Measurements from ENCODE around the gene ZNF236.
"Not testable (repeated sequence)": the region's sequence is repeated elsewhere in the genome, so short reads cannot be mapped to it uniquely, and the experiment has no call there.

ZNF236 gene

DNA sequence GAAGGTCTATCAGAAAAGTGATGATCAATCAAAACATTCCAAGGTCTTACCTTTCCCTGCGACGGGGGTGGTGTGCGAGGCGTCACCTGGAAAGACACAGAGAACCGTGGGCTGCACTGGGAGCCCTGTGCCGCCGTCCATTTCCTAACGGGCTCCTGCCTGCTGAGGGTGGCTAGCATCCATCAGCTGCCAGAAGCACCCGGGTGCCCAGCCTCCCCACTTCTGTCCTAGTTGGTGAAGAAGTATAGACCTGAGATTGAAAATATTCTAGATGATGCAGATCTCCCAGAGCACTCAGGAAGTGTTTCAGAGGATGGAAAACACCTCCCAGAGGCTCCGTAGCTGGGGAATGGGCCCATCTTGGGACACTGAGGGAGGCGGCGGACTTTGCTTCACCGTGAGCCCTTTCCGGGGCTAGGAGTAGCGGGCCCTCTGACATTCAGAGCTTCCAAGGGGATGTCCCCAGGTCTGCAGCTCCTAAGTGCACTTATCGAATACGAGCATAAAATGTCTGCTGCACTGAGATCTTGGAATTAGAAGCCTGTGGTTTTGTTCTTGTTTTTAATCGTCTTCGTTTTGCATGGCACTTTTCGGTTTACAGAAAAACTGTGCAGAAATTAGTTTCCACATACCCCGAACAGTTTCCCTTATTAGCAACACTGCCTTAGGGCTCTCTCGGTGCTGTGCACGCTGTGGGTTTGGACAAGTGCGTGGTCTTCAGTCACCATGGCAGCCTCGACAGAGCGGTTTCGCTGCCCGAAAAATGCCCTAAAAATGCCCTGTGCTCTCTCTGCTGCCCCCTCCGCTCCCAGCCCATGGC is 166.7 kb downstream of the ZNF236 start:
- no peak for DNase-seq (ENCODE audit: low read depth)

DNA sequence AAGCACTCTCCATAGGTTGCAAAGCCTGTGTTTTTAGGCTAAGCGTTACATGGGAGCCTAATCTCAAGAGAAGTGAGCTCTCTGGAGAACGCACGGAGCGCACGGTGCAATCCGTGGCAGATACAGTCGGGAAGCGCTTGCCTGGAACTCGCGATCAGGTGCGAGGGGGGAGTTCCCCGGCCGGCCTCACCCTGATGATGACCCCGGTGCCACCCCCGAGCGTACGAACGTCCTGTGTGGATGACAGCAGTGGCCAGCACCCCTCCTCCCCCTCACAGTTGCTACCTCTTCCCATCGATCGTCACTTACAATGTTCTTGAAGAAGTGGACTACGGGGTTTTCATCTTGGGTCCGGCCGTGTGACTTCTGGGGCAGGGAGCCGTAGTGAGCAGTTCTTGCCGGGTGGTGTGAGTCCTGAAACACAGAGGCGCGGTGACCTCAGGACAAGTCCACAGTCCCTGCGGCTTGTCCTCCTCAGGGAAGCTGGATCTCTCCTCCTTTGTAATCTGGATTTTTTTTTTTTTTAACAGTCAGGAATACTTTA is 167.4 kb downstream of the ZNF236 start:
- no peak for DNase-seq (ENCODE audit: low read depth)

DNA sequence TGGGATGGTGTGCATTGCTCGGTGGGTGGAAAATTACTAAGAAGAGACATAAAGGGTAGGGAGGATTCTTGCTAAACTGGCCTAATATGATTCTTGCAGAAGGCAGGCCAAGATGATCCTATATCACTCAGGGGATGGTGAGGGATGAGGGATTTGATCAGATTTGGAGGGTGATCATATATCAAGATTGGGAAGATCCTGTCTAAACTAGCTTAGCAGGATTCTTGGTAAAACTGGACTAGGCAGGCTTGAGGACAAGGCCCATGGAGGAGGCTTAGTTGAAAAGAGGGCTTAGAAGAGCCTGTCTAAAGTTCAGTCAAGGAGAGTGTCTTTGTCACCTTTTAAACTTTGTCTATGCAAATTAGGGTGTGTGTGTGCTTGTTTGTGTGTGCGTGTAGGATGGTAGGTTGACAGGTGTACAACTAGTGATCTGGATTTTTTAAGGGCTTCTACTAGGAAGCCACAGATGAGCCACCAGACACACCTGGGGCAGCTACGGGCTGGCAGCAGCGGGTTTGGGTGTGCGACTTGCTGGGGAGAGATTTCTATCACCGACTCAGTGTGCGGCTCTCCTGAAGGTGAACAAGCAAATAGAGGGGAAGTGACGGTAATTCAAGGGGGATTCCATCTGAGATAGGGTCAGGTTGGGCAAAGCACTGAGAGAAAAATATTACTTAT is 168.1 kb downstream of the ZNF236 start:
- DNase-seq (ENCODE audit: low read depth), result not testable (repeated sequence)

DNA sequence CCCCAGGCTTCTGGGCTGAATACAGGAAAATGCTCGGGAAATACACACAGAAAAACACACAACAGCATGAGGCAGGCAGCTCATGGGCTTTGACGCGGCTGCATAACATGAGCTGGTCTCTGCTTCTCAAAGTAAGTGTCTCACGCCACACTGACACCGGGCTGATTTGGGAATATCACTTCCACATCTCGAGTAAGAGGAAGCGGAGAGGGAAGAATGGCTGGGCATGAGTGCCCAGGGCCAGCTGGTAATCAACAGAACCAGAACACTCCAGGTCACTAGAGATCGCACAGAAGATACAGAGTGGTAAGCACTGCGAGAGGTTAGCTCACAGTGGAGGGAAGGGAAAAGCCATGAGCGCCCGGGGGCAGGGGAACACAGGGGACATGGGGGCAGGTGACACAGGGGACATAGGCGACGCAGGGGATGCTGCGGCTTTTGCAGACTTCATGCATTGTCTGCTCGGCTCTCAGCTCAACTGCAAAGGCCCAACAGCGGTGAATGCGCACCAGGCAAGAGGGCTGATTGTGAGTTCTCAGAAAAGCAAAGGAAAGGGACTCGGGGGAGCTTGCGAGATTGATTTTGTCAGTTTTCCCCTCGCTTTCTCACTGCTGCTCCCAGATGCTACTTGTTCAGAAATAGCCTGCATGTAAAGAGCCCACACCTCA is 168.8 kb downstream of the ZNF236 start:
- no peak for DNase-seq (ENCODE audit: low read depth)

DNA sequence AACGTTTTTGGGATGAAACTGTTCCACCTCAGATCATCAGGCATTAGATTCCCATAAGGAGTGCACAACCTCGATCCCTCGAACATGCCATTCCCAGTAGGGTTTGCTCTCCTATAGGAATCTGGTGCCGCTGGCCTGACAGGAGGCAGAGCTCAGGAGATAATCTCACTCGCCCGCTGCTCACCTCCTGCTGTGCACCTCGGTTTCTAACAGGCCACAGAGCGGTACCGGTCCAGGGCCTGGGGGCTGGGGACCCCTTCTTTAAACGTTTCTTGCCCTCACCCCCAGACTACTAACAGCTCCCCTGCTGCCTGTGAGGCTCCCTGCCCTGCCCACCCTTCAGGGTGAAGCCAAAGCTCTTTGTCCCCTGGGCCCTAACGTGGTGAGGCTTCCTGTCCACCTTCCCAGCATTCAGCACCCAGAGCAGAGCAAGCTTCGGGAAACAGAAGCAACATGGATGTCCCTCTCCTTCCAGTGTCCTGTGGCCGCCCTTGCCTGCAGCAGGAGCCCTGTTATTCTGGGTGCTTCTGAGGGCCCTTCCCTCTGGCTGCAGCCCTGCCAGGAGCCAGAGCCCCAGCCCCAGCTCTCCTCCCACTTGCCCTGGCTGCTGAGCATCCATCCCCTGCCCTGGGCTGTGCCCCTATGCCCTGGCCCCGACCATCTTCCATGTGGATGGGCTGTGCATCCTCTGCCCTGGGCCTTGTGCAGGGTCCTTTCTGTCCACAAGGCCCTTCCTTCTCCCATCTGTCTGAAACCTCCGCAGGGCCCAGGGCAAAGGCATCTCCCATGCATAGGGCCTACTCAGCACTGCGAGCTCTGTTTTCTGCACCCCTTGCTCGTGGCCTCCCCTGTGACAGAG is 170.1 kb downstream of the ZNF236 start:
- no peak for DNase-seq (ENCODE audit: low read depth)

DNA sequence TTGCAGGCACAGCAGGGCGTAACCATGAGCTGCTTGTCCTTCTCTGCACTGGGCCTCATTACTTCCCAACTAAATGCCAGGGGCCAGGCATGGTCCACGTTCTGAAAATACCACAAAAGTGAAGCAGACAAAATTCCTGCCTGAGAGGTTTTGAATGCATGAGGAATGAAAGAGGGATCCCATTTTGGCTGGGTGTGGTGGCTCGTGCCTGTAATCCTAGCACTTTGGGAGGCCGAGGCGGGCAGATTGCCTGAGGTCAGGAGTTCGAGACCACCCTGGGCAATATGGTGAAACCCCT is 170.7 kb downstream of the ZNF236 start:
- DNase-seq (ENCODE audit: low read depth), result no peak

DNA sequence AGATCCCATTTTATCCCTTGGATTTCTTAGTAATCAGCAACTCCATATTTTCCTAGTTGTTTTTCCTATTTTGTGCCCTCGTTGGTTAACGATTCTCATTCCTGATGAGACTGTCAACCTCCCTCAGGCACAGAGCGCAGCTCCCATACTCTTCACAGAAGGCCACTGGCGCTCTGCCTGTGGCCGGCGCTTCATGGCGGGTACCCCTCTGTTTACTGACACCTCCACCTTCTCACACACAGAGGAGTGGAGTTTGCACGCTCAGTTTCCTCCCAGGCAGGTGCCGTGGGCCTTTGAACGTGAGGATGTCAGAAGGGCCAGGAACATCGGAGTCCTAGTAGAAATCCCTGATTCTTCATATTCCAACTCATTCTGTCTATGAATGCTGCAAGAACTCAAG is 171.2 kb downstream of the ZNF236 start:
- no peak for DNase-seq (ENCODE audit: low read depth)

DNA sequence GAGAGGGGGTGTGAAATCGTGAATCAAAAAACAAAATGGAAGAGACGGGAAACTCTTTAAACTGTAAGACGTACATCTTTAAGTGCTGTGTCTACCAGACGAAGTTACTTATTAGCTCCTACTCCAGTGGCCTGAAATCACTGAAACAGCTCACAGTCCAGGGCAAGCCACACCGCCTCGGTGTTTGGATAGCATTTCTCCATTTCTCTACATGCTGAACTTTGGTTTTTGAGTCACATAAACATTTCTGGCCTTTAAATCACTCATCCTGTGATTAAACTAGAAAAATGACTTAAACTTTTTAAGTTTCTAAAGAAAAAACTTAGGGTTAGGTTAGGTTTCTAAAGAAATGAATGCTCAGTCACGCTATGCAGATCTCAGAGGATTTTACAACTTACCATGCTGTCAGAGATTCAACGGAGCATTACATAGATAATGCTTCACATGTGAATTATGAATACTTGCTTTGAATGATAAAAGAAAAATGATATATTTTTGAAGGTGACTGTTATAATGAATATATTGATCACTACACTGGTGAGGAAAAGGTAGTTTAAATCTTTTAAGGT is 171.8 kb downstream of the ZNF236 start:
- DNase-seq (ENCODE audit: low read depth), result no peak

DNA sequence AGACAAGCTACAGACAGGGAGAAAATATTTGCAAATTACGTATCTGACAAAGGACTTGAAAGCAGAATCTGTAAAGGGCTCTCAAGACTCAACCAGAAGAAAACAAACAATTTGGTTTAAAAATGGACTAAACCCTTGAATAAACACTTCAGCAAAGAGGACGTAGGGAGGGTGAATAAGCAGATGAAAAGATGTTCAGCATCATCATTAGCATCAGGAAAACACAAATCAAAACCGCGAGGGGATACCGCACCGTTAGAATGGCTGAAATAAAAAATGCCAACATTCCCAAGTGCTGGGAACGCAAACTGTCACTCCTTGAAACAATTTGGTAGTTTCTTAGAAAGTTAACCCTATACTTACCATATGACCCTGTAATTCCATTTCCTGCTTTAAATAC is 173.5 kb downstream of the ZNF236 start:
- no peak for DNase-seq (ENCODE audit: low read depth)

DNA sequence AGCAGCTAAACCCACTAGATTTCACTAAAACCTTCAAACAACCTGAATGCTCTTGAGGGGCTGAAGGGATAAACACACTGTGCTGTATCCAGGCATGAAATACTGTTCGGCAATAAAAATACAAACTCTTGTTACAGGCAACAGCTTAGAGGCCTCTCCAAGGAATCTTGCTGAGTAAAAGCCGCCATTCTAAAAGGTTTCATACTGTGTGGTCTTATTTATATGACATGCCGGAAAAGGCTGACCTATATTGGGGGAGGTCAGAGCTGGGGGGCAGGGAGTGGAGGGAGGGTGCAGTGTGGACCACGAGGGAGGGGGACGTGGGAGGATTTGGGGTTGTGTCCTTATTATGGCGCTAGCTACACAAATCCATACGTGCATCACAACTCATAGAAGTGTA is 174.1 kb downstream of the ZNF236 start:
- DNase-seq (ENCODE audit: low read depth), result no peak

DNA sequence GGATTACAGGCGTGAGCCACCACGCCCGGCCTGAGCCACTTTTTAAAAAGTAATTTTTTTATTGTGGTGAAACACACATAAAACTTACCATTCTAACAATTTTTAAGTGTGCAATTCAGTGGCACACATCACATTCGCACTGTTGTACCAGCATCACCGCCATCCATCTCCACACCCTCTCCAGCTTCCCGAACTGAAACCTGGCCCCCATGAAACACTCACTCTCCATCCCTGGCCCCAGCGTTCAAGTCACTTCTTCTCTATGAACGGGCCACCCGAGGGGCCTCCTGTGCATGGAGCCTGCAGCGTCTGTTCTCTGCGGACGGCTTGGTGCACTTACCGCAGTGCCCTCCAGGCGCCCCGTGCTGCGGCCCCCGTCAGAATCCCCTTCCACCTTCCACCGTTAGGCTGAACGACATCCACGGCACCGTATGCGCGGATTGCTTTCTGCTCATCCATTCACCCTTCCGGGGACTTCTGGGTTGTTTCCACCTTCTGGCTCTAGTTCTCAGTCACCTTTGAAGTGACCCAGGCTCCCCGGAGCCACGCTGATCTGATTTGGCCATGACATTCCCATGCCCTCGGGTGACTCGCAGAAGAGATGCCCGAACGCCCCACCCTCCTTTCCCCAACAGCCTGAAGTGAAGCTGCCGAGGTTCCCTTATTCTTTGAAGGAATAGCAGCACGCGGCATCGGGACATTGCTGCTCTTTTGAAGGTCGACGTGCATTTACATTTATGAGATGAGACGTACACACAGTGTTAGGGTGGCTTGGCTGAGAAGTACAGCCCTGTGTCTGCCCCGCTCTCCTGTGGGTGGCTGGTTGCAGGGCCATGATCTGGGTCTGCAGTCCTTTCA is 175.8 kb downstream of the ZNF236 start:
- DNase-seq (ENCODE audit: low read depth), result no peak

DNA sequence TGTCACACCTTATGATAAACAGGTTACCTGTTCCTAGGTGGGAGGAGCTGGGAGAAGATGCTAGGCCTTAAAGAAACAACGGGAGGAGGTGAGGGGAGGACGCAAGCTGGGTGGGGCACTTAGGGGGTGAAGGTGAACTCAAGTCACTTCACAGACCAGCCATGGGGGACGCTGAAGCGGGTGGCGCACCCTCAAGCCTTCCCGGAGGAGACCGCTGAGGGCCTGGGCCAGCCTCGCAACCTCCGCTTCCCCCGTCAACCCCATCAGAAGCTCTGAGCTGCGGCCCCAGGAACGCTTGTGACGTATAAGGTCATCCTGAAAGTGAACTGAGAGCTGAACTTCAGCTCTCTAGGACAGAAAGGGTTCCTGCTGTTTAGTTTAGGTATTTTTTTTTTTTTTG is 176.7 kb downstream of the ZNF236 start:
- no peak for DNase-seq (ENCODE audit: low read depth)

DNA sequence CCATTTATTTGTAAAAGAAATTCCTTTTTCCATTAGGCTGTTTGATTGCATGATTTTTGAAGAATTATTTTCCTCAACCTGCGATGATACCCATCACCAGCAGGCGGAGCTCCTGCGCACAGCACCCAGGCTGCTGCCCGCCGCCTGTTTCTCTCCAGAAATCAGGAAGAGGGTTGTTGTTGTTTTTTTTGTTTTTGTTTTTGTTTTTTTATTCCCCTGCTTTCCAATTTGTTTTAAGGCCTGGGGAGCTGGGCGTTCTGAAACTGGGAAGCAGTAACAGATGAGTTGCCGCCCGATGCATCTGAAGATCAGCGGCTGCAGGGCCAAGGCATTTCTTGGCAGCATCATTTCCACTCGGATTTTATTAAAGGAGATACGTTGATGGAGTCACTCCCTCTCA is 178.2 kb downstream of the ZNF236 start:
- no peak for DNase-seq (ENCODE audit: low read depth)

DNA sequence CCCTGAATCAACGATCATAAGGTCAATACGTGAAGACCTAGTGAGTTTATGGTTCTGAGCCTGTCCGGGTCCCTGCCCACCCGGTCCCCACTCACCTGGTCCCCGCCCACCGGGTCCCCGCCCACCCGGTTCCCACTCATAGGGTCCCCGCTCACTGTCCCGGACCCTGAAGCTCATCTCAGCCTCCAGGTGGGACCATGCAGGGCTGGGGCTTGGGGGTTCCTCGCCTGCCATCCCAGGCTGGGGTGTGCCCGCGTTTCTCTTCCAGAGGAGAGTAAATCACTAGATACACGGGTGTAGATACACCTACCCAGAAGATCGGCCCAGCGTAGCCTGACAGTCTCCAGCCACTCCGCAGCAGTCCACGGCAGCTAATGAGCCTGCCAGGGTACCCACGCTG is 178.7 kb downstream of the ZNF236 start:
- DNase-seq (ENCODE audit: low read depth), result no peak

DNA sequence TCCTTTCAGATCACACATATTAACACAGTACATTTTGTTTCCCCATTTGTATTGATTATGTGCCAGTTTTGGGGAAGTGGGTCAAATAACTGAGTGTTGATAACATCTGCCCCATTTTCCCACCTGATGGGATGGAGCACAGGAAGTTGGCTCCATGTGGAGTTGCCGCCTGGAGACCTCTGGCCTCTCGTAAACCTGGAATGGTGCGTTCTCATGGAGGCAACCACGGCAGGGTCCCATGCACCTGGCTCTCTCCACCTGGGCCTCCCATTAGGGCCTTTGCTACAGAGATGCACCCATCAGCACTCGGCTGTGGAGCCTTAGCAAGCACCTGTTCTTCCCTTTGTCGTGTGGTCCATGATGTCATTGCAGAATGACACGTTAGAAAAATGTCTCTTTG is 179.6 kb downstream of the ZNF236 start:
- no peak for DNase-seq (ENCODE audit: low read depth)

DNA sequence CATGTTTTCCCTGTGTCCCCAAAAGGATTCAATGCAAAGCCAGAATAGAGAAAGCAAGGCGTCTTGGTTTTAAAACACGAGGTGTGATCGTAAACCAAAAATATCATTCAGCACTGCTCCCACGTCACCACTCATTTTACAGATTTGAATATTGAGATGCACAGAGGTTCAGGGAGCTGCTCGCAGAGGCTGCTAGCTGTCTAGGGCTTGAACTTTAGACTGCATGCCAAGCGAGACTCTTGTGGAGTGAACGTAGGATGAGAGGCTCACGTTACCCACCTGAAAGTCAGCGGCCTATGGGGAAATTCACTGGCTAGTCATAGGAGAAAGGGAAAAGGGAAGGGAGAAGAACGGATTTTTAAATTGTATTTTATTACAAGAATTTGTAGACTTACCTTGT is 180.1 kb downstream of the ZNF236 start:
- DNase-seq (ENCODE audit: low read depth), result no peak

DNA sequence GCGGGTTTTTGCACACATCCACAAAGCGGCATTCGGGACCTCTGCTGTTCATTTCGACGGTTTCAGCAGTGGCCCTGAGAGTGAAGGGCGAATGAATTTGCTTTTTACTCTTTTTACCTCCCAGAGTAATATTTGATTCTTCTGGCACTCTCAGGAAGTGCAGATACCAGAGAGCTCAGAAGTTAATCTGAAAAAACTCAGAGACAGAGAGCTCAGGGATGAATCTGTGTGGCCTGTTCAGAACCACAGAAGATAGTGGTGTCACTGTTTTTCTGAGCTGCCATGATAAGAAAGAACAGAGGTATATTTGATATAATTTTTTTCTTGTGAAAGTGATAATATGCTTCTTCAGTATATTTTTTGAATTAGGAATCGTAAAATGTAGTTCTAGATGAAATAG is 181.0 kb downstream of the ZNF236 start:
- DNase-seq (ENCODE audit: low read depth), result no peak

DNA sequence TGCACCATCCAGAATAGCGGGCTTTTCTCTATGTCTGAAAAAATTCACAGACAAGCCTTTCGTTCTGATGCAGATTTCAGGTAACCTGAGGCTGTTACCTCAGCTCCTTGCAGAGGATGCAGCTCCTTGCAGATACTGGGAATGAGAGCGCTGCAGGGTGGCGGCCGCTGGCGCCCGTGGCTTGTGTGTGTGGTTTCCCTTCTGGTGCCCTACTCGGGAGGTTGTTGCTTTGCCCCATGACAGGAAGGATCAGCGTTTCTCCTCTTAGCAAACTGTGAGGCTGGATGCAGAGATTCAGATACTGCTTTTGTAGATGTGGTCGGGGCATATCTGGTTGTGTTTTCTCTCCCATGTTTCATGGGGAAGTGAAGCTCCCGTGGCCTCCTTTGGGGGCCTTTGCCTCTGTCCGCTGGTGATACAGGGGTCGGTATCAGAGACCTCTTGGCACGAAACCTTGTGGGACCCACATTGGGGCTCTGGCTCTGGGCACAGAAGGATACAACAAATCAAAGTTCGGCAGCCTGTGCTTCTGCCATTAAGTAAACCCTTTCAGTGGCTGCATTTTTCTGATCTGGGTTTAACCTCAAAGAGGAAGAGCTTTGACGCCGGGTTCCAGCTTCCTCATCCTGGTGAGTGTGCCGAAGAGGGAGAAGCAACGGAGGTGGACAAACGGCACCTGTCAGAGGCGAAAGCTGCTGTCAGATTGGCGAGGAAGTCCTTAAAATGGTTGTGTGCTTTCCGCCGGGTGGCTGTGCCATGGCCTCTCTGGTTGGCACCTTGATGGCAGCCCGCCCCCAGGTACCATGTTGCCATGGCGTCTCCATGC is 182.4 kb downstream of the ZNF236 start:
- no peak for DNase-seq (ENCODE audit: low read depth)

DNA sequence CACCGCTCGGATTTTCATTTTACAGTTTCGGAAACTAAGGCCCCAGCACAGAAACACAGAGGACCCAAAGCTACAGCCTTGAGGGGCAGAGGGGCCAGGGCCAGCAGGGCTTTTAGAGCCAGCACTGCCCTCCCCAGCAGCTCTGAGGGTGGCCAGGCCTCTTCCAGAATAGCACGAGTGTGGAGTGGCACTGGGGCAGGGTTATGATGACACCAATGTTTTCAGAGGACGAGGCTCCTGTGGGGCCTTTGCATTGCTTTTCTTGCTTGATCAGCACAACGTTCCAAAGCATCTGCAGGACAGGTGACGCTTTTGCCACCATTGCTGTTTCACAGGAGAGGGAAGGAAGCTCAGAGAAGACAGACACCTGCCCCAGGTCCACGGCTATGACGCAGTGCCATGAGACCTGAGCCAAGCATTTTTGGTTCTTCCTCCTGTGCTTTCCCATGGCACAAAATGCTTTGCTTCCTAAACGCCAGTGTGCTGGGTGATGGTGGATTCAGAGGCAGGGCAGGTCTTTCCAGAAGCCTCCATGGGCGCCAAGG is 183.4 kb downstream of the ZNF236 start:
- no peak for DNase-seq (ENCODE audit: low read depth)

Measured in GM04503 (cell line).